Stimulated activated CD8-positive, alpha-beta memory T cell treated with anti-CD3 and anti-CD28 coated beads, Interleukin-15, amount 100 ng/mL, for 48 hours (primary cell): ENCODE data around the gene MAP7.
"Not testable (repeated sequence)": the region's sequence is repeated elsewhere in the genome, so short reads cannot be mapped to it uniquely, and the experiment has no call there.

Experiments used
- DNase-seq, 2 donors: peaks; one replicate each; pipeline ENCODE4 v3.0.0-alpha.2; 2020; ENCODE audit warnings: low read depth in 2 of 2

MAP7 gene

DNA sequence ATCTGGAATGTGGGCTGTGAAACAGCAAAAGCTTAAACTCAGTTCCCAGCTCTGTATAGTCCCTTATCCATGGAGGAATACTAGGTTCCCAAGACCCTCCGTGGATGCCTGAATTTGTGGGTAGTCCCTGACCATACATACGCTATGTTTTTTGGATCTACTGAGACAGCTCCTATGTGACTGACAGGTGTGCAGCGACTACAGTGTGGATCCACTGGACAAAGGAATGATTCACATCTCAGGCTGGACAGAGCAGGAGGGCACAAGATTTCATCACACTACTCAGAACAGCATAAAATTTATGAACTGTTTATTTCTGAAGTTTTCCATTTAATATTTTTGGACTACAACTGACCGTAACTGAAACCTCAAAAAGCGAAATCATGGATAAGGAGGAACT lies 125.3 kb downstream of the MAP7 start:
- DNase-seq, result no peak

DNA sequence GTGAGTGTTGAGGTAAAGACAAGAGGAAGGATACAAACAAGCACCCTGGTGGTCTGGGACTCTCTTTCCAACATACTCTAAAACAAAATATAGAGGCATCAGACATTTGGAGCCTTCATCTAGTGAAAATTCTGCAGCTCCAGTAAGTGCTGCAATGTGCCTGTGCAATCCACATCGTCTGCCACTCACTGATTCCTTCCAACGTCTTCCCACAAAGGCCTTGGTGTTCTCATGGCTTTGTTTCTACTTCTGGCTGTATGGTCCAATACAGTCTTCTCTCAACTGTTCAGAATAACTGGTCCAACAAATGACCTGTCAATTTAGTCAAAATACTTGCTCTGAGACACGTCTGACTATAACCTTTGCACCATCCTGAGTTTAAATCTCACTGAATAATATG lies 125.8 kb downstream of the MAP7 start:
- DNase-seq, result no peak

DNA sequence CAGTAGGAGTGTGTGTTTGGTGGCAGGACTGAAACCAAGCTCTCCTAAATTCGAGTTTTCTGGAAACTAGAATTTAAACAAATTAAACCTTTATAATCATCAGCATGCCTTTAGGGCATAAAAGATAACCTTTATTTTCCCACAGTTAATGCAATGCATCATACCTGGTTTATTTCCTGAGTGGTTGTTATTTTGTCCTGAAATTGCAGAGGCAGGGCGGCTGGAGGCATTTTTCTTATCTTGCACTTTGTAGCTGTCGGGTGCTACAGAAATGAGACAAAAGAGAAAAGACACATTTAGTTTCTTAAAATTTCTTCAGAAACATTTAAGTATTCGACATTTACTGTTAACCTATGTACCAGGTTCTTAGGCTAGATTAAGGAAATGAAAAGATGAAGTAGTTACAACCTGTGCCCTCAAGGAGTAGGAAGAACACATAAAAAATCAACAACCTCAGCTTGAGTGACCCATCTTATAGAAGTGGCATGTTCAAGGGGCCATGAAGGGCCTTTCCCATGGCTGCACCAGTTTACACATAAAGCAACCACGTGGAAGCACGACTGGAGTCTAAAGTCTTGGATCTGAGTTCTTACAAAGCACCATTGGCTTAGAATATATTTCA lies 128.6 kb downstream of the MAP7 start:
- no peak for DNase-seq

DNA sequence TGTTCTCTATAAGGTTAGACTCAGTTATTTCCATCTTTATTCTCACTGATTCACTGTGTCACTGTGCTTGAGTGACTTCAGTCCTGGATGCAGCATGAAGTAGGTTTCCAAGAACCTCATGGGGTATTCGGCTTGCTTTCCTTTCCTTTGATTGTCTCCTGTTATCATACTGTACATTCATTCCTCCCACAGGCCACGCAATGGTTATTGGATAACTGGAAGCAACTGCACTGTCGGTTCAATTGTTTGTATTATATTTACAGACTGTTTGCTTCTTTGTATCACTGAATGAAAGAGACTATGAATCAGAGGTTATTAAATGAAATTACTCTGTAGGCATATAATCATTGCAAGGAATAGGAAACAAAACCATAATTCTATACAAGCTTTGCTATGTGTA lies 129.4 kb downstream of the MAP7 start:
- no peak for DNase-seq

DNA sequence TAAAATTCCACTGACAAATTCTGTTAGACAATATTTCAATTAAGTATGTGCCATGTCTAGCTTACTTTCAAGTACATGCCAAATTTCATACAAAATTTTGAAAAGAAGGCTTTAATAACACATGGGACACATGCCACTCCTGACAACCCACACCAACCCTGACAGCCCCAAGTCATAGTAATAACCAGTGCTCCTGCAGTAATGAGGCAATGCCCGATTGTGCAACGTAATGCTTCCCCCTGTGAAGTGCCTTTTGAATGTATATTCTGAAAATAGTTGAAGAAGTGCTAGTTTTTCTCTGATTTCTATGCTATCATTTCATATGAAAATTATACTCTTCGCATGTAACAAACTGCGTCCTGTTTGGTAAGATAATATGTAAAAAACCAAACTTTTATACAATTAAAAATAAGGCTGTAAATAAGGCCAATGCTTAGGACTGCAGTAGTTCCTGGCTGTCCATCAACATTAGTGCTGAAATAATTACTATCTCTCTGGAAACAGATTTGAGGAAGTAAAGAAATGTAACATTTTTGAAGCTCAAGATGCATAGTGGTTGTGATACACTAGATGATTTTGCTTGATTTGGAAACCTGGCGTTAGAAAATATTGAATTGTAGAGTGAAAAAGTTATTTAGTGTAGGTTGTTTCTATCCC lies 134.7 kb downstream of the MAP7 start:
- DNase-seq, result no peak

DNA sequence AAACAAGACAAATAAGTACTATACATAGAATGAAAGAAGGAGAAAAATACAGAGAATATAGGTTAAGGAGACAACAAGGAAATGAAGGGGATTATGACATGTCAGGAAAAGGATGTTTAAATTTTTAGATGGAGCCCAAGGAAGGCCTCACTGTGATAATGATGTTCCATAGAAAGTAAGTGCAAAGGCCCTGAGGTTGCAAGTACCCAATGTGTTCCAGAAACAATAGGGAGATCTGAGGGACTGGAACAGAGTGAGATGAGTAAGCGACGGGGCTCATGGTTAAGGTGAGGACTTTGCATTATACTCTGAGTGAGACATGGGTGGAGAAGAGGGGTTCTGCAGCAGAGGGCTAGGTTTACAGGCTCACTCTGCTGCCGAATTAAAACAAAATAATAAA lies 137.8 kb downstream of the MAP7 start:
- DNase-seq, result no peak

DNA sequence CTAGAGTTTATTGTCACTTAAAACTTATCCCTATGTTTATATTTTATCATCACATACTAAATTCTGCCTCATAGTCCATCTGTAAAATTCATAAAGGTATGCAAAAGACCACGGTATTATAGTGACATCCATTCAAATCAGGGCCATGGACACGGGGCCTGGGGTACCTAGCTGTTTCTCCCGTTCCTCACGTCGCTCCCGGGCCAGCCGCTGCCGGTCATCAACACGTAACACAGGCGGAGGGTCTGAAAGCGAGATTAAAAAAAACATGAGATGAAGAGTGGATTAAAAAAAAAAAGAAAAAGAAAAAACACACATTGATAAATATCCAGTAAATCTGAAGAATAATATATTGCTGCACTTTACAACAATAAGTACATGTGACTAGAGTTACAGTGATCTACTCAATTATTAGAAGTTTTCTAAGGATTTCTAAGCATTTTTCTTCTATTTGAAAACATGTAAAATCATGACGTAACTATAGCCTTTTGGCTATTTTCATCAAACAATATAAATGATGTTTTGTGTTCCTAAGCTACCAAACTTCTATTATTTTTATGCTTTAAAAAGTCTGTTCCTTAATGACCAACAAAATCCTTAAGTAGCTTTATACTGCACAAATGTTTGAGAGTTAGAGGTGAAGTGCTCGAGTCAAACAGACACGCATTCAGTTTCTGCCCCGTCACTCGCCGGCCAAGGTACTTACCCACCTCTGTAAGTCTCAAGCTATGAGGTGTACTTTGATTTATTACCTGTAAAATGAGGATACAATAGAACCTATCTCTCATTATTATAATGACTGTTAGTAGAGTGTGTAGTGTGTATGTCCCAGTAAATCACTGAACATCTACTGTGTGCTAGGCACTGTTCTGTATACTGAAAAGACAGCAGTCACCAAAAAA lies 138.5 kb downstream of the MAP7 start:
- DNase-seq, result no peak

DNA sequence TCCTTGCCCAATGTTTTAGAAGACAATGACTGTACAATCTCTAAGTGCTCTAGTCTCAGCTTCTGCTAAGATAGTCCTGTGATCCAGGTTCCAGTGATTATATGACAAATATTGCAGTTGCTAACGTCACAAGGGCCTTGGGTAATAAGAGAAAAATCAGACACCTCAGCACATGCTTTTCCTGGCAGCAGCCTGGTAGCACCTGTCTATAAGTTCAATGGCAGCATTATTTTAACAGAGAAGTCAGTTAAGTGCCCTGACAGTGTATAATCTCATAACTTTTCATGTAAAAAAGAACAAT lies 139.2 kb downstream of the MAP7 start:
- DNase-seq, result no peak

DNA sequence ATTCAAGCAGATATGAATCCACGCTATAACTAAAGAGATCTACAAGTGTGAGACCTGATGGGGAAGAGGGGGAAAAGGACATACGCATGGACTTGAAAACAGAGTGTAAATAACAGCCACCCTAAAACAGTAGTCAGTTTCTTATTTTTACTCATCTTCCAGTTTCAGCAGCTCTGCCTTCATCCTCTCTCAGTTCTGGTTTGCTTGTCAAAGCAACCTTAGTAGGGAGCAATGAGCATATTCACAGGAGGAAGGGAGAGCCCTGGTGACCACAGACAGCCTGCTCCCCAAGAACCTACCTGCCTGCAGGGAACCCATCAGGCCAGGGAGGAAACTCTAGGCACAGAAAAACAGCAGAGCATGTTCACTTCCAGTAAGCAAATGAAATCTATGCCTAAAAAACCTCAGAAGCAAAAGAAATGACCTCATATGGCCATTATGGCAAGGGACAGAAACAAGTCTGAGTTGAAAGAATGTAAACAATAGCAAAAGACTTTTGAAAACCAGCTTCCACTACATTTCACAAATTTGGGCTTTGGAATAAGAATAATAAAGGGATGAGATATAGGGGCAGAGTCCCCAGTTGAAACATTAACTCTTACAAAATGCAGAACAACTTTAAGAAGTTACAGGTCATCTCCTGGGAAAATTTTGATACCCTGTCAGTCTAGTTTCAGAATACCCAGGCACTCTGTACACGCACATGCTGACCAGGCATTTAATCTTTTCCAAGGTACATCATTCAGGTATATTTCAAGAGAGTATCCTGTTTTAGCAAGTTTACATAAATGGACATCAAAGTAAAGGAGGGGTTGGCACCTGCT lies 139.8 kb downstream of the MAP7 start:
- DNase-seq, result no peak

DNA sequence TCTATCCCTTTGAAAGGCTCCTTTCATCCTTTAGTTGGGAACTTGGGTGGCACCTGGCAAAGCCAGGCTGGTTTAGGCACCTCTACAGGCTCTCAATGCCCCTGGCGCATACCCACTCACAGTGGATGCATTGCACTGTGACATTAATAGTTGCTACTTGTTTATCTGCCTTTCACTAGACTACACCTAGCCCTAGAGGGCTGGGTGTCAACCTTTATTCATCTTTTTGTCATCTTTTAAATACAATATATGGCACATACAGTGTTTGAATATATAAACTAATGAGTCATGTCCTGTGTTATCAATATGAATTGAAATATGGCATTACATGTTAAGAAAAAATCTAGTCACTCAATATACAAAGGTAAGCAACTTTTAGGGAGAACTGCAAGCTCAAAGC lies 140.6 kb downstream of the MAP7 start:
- no peak for DNase-seq

DNA sequence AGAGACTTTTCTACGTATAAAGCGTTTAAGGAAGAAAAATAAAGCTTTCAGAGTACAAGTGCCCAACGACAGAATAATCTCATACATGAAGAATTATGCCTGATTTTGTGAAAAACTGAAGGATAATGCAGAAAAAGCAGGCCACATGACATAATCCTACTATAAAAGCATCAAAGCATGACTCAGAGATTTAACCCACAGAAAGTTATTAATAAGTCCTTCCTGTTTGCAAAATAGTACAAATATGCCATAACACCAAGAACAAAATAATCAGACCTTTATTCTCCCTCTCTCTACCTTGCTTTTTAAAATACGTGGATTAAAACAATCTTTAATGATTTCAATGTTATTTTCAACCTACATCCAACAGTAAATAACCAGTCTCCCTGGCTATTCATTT lies 142.0 kb downstream of the MAP7 start:
- DNase-seq, result no peak

DNA sequence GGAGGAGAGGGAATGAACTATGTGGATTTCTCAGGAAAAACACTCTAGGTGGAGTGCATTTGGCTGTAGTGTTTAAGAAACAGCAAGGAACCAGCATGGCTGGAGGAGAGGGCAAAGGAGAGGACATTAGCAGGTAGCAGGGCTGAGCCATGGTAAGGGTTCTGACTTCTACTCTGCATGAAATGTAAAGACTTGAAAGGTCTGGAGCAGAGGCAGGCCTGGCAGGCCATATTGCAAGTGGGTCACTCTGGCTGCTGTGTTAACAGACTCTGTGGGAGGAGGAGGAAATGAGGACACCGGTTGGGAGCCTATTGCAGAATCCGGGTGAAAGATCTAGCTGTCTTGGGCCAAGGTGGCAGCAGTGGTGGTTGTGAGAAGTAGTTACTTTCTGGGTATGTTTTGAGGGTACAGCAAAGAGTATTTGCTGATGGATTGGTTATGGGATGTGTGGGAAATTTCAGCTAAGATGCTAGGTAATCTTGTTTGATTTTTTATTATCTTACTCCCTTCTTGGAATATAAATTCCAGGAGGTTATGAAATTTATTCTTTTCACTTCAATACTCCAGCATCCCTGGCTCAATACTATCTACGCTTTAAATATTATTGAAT lies 144.7 kb downstream of the MAP7 start:
- DNase-seq, result no peak

DNA sequence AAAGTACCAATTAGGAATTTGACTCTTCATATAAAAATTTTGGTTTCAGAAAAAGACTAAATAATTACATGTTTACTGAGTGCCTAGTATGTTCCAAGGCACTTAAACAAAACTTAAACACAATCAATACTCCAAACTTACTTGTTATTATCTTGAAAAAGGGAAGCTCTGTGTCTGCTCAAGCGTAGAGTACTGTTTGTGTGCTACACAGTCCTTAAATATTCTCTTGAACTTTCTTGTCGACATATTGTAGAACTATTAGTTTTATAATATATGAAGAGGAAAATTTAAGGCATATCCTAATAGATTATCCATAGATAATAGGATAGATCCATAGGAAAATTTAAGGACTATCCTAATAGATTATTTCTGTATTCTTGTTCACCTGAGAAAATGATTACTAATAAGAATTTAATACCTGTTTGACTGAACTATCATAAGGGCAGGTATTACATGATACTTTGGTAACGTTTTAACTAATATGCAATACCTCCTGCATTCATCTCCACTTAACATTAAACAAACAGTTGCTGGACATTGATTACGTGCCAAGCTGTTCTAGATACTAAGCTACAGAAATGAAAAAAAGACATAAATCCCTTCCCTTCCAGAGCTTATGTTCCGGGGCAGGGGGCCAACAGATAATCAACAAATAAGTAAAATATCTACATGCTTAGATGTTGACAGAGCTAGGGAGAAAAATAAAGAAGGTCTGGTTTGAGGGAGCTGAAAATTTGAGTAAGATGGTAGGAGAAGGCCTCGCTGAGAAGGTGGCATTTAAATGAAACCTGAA lies 145.4 kb downstream of the MAP7 start:
- no peak for DNase-seq

DNA sequence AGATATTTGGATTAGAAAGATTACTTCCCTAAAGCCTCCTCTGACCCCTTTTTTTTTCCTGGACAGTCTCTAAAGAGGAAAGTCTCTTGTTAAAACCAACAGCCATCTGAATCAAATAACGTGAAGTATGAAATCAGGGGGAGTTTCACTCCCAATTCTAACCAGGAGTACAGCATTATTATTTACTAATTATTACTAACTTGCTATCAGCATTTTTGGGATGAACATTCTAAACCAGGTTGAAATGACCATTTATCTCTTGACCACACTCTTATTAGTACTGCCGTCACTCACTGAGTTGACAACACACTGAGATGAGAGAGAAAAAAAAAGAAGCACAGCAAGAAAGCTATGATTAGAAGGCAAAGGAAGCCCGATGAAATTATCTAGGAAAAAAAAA lies 146.2 kb downstream of the MAP7 start:
- DNase-seq, result no peak

DNA sequence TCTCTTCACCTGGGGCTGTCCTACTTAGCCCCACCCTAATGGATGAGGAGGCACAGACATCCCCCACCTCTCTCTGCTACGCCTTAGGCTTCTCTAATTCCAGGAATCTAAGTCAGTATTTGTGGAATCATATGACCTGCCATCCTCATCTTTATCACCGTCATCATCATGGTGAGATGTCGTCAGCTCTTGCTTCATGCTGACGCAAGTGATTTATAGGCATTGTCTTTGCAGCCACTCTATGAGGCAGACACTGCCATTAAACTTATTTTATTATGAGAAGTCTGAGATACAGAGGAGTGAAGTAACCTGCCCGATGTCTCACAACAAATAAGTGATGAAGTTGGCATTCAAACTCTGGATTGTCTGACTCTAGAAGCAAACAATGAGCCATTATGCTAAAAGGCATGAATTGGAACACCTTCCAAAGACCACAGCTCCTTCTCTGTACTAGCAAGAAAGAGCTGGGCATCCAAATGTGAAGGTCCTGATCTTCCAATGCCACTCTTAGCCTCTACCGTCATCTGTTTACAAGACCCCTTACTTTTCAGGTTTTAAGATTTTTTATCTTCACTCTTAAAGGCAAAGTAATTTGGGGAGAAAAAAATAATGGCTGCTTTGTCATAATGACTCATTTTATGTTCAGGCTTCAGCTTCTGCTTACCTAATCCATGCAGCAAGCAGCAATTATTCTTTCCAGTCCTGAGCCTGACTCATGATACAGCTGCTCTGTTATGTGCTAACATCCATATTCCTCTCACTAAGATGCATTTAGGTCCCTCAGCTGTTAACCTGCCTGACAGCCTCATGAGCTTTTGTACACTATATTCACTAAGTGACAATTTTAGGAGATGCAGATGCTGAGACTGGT lies 146.9 kb downstream of the MAP7 start:
- no peak for DNase-seq

DNA sequence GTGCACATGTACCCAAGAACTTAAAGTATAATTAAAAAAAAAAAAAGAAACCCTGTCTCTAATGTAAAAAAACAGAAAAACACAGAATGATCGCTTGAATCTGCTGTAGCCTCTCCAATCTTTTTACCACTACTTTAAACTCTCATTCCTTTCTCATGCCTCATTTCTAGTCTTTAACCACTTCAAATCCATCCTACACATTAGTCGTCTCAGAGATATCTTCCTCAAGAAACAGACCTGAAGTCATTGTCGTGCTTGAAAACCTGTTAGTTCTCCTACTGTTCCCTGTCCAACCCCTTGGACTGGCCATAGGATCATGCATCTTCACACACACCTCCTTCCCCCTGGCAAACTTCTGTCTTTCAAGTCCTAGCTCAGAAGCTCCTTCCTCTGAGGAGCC lies 148.5 kb downstream of the MAP7 start:
- DNase-seq, result no peak

DNA sequence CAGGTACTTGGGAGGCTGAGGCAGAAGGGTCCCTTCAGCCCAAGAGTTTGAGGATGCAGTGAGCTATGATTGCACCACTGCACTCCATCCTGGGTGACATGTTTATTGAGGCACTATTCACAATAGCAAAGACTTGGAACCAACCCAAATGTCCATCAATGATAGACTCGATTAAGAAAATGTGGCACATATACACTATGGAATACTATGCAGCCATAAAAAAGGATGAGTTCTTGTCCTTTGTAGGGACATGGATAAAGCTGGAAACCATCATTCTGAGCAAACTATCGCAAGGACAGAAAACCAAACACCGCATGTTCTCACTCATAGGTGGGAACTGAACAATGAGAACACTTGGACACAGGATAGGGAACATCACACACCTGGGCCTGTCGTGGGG lies 149.0 kb downstream of the MAP7 start:
- not testable (repeated sequence) for DNase-seq

DNA sequence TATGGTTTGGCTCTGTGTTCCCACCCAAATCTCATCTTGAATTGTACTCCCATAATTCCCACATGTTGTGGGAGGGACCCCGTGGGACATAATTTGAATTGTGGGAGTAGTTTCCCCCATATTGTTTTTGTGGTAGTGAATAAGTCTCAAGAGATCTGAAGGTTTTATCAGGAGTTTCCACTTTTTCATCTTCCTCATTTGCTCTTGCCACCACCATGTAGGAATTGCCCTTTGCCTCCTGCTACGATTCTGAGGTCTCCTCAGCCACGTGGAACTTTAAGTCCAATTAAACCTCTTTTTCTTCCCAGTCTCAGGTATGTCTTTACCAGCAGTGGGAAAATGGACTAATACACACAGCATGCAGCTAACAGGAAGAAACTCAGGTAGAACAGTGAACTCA lies 151.8 kb downstream of the MAP7 start:
- no peak for DNase-seq

DNA sequence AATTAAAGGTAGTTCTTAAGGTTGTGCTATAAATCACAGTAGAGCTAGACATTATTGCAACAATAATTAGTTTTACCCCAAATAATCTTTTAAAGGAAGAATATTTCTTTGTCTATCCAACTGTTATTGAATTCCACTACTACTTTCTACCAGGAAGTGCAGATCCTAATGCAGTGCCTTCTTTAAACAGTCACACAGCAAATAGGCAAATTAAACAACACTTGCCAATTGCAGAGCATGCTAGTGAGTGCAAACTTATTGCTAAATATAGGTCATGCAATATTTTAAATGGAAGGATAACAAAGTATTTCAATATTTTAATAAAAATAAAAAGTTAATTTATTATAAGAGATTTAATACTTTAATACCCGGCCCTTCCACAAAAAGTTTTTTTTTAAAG lies 153.3 kb downstream of the MAP7 start:
- no peak for DNase-seq

DNA sequence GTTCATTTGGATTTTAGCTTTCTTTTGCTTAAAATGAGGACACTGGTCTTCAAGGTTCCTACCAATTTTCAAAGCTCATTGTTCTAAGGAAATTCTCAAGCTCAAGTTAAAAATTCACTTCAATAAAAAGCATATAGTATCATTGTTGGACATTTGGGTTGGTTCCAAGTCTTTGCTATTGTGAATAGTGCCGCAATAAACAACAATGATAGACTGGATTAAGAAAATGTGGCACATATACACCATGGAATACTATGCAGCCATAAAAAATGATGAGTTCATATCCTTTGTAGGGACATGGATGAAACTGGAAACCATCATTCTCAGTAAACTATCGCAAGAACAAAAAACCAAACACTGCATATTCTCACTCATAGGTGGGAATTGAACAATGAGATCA lies 159.3 kb downstream of the MAP7 start:
- DNase-seq, result not testable (repeated sequence)
